Body of pancreas (tissue), 4 donors: Measurements from ENCODE around the gene ST6GALNAC3.

Experiments
- CTCF ChIP-seq, 7 experiments: fragments of 450-650 bp in 4 of 7; fragments of 200-600 bp in 3 of 7; sonication (generic) in 3 of 7; IDR thresholded peaks; one replicate each; pipeline ENCODE4 v1.5.1; 2016 to 2019; ENCODE audit warnings: antibody characterized with exemption in 7 of 7
- POLR2A ChIP-seq, 3 donors: fragments of 450-650 bp; IDR thresholded peaks; one replicate each; pipeline ENCODE4 v1.6.1; 2016; ENCODE audit warnings: antibody characterized with exemption in 3 of 3, mild to moderate bottlenecking in 2 of 3

GRCh38 chr1:76191561-76191960 is 117.0 kb downstream of the ST6GALNAC3 start:
- no peak for TF ChIP-seq CTCF (IDR thresholded peaks at IDR 0.05)
- TF ChIP-seq POLR2A (IDR thresholded peaks at IDR 0.05): no peak
